Measurements from ENCODE around the gene ATP6V0B.

ATP6V0B gene

GRCh38 chr1:43946236-43947060 is 28.3 kb upstream of the ATP6V0B start, which contains the start of gene IPO13:
TSS of gene IPO13 (plus strand) at chr1:43946950. CDS start at chr1:43947601, 651 bp downstream.
- DNase-seq: peak; percentile 95

GRCh38 chr1:43947061-43947873 is 27.5 kb upstream of the ATP6V0B start:
- no peak for DNase-seq

- no peak for DNase-seq
Observed at GRCh38 chr1:43947874-43948437, 26.8 kb upstream of the ATP6V0B start.

GRCh38 chr1:43949678-43950077 is 25.1 kb upstream of the ATP6V0B start:
- no peak for DNase-seq

- no peak for DNase-seq
Observed at GRCh38 chr1:43951021-43951985, 23.5 kb upstream of the ATP6V0B start.

GRCh38 chr1:43952731-43953346 is 21.9 kb upstream of the ATP6V0B start:
- no peak for DNase-seq

- DNase-seq: no peak
Observed at GRCh38 chr1:43953361-43953760, 21.4 kb upstream of the ATP6V0B start.

- DNase-seq: no peak
Observed at GRCh38 chr1:43954036-43954435, 20.7 kb upstream of the ATP6V0B start.

GRCh38 chr1:43956234-43956633 is 18.5 kb upstream of the ATP6V0B start:
- no peak for DNase-seq

GRCh38 chr1:43957407-43958040 is 17.2 kb upstream of the ATP6V0B start:
- DNase-seq: no peak

GRCh38 chr1:43958351-43959255 is 16.2 kb upstream of the ATP6V0B start:
- no peak for DNase-seq

GRCh38 chr1:43960798-43961197 is 14.0 kb upstream of the ATP6V0B start:
- no peak for DNase-seq

- DNase-seq: no peak
Observed at GRCh38 chr1:43961692-43962091, 13.1 kb upstream of the ATP6V0B start.

GRCh38 chr1:43962324-43962723 is 12.4 kb upstream of the ATP6V0B start:
- DNase-seq: no peak

- no peak for DNase-seq
Observed at GRCh38 chr1:43963006-43963405, 11.8 kb upstream of the ATP6V0B start.

- DNase-seq: no peak
Observed at GRCh38 chr1:43963890-43964289, 10.9 kb upstream of the ATP6V0B start.

GRCh38 chr1:43965316-43965715 is 9.4 kb upstream of the ATP6V0B start:
- DNase-seq: no peak

GRCh38 chr1:43968348-43968948 is 6.3 kb upstream of the ATP6V0B start:
- no peak for DNase-seq

- DNase-seq: no peak
Observed at GRCh38 chr1:43969416-43969745, 5.4 kb upstream of the ATP6V0B start.
